ENCODE data around the gene NACC2.

- TF ChIP-seq FOXM1 (IDR thresholded peaks at IDR 0.05; ENCODE audit: low read depth, low read length) (no peak), E2F4 (IDR thresholded peaks at IDR 0.05; ENCODE audit: low read depth, low read length) (no peak), BACH1 (IDR thresholded peaks at IDR 0.05; ENCODE audit: borderline replicate concordance) (no peak), ZNF274 (IDR thresholded peaks at IDR 0.05; ENCODE audit: insufficient read depth, insufficient read length) (no peak), GABPA (IDR thresholded peaks at IDR 0.05; ENCODE audit: low read depth) (no peak), CTCF (IDR thresholded peaks at IDR 0.05 in 2 of 3, conservative IDR thresholded peaks at IDR 0.05 in 1 of 3; ENCODE audit: control insufficient read depth in 2 of 3, extremely low read depth in 1 of 3, insufficient read depth in 1 of 3, low read depth in 3 of 3, low read length in 3 of 3) (no peak), POLR2AphosphoS5 (IDR thresholded peaks at IDR 0.05; ENCODE audit: low read length) (no peak)
Observed at GRCh38 chr9:136142859-136143214, 47.7 kb upstream of the NACC2 start.

All from GM12878 (cell line).